K562 (cell line): ENCODE results near the gene MYH7B. TPM values are rescaled to one million over a fixed set of nuclear protein-coding genes. Genes with fewer than 3 reads are reported as not detected.

Source experiments
- BDP1 ChIP-seq: IDR thresholded peaks from 3 replicates; pipeline ENCODE4 v1.6.1; 2011; ENCODE audit not compliant: insufficient read length, insufficient read depth
- DDX20 ChIP-seq: fragments of 450-650 bp; IDR thresholded peaks from 2 replicates; pipeline ENCODE4 v1.6.1; 2016; ENCODE audit warnings: missing genetic modification characterization, low read depth, mild to moderate bottlenecking, missing compliant biosample characterization, moderate library complexity
- HDAC3 ChIP-seq: fragments of 450-650 bp; IDR thresholded peaks from 2 replicates; pipeline ENCODE4 v1.6.1; 2018; ENCODE audit warnings: borderline replicate concordance, mild to moderate bottlenecking, moderate library complexity; ENCODE audit not compliant: partially characterized antibody
- JUND ChIP-seq, 2 experiments: IDR thresholded peaks; 2 replicates in 1 of 2; 3 replicates in 1 of 2; pipeline ENCODE4 v1.6.1; 2011; ENCODE audit warnings: borderline replicate concordance in 2 of 2, low read depth in 2 of 2, low read length in 2 of 2, improper control_type of control experiment in 1 of 2, missing biosample characterization in 1 of 2, missing genetic modification characterization in 1 of 2, missing genetic modification reagents in 1 of 2
- MAX ChIP-seq: sonication (generic); formaldehyde crosslinking; IDR thresholded peaks from 2 replicates; pipeline ENCODE4 v1.9.0; 2022; ENCODE audit warnings: mild to moderate bottlenecking, missing genetic modification reagents
- MITF ChIP-seq: IDR thresholded peaks from 2 replicates; pipeline ENCODE4 v1.6.1; 2014; ENCODE audit warnings: antibody characterized with exemption
- SMAD4 ChIP-seq: fragments of 250-450 bp; sonication (Bioruptor Pico); conservative IDR thresholded peaks from 2 replicates; pipeline ENCODE4 v1.8.0; 2021; ENCODE audit warnings: inconsistent platforms, mild to moderate bottlenecking, moderate library complexity
- TBP ChIP-seq: optimal IDR thresholded peaks from 2 replicates; pipeline ENCODE3; 2011; ENCODE audit warnings: low read depth, low read length, improper control_type of control experiment
- TRIM28 ChIP-seq: fragments of 450-650 bp; IDR thresholded peaks from 2 replicates; pipeline ENCODE4 v1.6.1; 2017
- XRCC5 ChIP-seq: fragments of 200-400 bp; formaldehyde crosslinking; IDR thresholded peaks from 2 replicates; pipeline ENCODE4 v1.6.1; 2017; ENCODE audit warnings: low read depth, mild to moderate bottlenecking, low read length
- ZBTB34 ChIP-seq: fragments of 250-450 bp; sonication (Bioruptor Pico); IDR thresholded peaks from 2 replicates; pipeline ENCODE4 v1.8.0; 2021; ENCODE audit warnings: mild to moderate bottlenecking, moderate library complexity
- ZBTB40 ChIP-seq, 2 experiments: fragments of 450-650 bp in 1 of 2; sonication (generic) in 1 of 2; formaldehyde crosslinking in 1 of 2; IDR thresholded peaks; 2 replicates each; pipeline versions ENCODE4 v1.7.1 to v1.9.0; 2016 to 2022; ENCODE audit warnings: inconsistent platforms in 1 of 2, mild to moderate bottlenecking in 1 of 2, missing genetic modification reagents in 1 of 2
- ZKSCAN1 ChIP-seq: fragments of 150-350 bp; IDR thresholded peaks from 2 replicates; pipeline ENCODE4 v1.6.1; 2016; ENCODE audit warnings: low read depth, low read length
- ZNF224 ChIP-seq: sonication (generic); formaldehyde crosslinking; IDR thresholded peaks from 2 replicates; pipeline ENCODE4 v1.8.0; 2022; ENCODE audit warnings: mild to moderate bottlenecking, missing genetic modification reagents
- ZNF507 ChIP-seq: conservative IDR thresholded peaks from 2 replicates; pipeline ENCODE4 v1.6.1; 2017; ENCODE audit warnings: missing genetic modification characterization, missing compliant biosample characterization
- ZNF584 ChIP-seq: fragments of 200-800 bp; sonication (Bioruptor generic); IDR thresholded peaks from 2 replicates; pipeline ENCODE4 v1.6.1; 2016; ENCODE audit warnings: low read depth, mild to moderate bottlenecking, missing genetic modification characterization, missing compliant biosample characterization
- polyA plus RNA-seq, 8 experiments: library from polyadenylated mRNA; depleted of rRNA in 4 of 8; stranded (reverse) in 5 of 8; unstranded in 3 of 8; fragments of >200 nt; fragmentation: Nextera tagmentation in 2 of 8; fragmentation: Illumina TruSeq in 1 of 8; extraction: Ambion mirVana in 2 of 8; extraction: Trizol in 1 of 8; gene quantifications; 2 replicates each; pipeline versions ENCODE4 v1.2.1 to v1.2.3, GENCODE V29; 2011 to 2014; ENCODE audit warnings: inconsistent platforms in 1 of 8, missing spikeins in 1 of 8
- total RNA-seq, 7 experiments: library from RNA; depleted of rRNA in 6 of 7; stranded (reverse); fragments of >200 nt in 6 of 7; fragmentation: Illumina TruSeq in 2 of 7; extraction: Trizol in 2 of 7; gene quantifications; 2 replicates each; pipeline versions ENCODE4 v1.2.1 to v1.2.3, GENCODE V29; 2011 to 2021; ENCODE audit warnings: low replicate concordance in 1 of 7

MYH7B gene
- total and polyA plus RNA-seq, 9 of the 15 experiments (the other 6 are each of a cell fraction or from before 2014, with no cell fraction given) = 0.07 to 0.34 (median 0.13) TPM; not detected in 3

- TF ChIP-seq ZBTB40 (IDR thresholded peaks at IDR 0.05) = no peak
- TF ChIP-seq ZBTB40 (CRISPR knock-in tag; IDR thresholded peaks at IDR 0.05) = no peak
- peak; percentile 51 for TF ChIP-seq TBP
- TF ChIP-seq MAX (CRISPR knock-in tag) = no peak; the same call in 1 of the 2 replicates
- TF ChIP-seq ZNF224 (CRISPR knock-in tag) = no peak
- TF ChIP-seq SMAD4 = no peak
- no peak for TF ChIP-seq XRCC5
- TF ChIP-seq TRIM28 = no peak
- TF ChIP-seq BDP1 = no peak
- TF ChIP-seq ZNF584 (CRISPR knock-in tag) = no peak
- TF ChIP-seq JUND (IDR thresholded peaks at IDR 0.05; ENCODE audit: borderline replicate concordance, low read depth, low read length) = no peak
- TF ChIP-seq JUND (tag; IDR thresholded peaks at IDR 0.05; ENCODE audit: borderline replicate concordance, low read depth, low read length) = no peak
- TF ChIP-seq ZBTB34 = no peak
- no peak for TF ChIP-seq HDAC3
- TF ChIP-seq DDX20 (tag) = no peak
- TF ChIP-seq ZNF507 (tag) = no peak
- TF ChIP-seq ZKSCAN1 = no peak
- TF ChIP-seq MITF = no peak
These were observed 801 bp upstream of the MYH7B start (continued) for GRCh38 chr20:34954904-34955230.
